SKM-1 treated with dmso at 0.1 percent for 144 hours (cell line): Measurements from ENCODE around the gene LHFPL5.
A peak's percentile ranks its signal among the peaks of the same experiment; 100 is the strongest.

Source experiments
- DNase-seq: peaks from one replicate; lab custom pipeline; 2025; ENCODE audit not compliant: unreplicated experiment; lab: John Stamatoyannopoulos, UW

The LHFPL5 gene

DNA sequence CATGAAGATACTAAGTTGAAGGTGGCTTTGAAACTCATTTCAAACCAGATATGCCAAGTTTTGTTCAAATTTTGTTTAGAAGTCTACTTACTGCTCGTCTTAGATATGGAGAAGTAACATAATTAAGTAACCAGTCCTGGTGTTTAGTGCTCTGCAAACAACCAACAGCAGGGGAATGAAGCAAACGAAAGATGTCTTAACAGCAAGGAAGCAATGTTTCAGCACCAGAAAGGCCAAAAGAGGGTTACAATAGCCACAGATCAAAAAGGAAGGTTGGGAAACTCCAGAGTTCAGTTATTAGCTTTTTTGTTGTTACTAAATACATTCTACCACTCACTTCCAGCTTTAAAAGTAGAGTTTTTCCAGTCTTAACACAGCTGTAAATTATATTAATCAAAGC, 45.1 kb downstream of the LHFPL5 start:
- peak; percentile 57 for DNase-seq

DNA sequence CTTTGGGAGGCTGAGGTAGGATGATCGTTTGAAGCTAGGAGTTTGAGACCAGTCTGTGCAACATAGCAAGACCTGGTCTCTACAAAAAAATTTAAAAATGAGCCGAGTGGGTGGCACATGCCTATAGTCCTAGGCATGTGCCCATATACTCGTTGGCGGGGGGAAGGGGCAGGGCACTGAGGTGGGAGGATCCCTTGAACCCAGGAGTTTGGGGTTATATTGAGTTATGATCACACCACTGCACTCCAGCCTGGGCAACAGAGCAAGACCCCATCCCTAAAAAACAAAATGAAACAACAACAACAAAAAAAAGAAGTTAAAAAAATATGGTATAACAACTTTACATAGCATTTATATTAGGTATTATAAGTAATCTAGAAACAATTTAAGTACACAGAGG, 47.8 kb downstream of the LHFPL5 start:
- DNase-seq: no peak

DNA sequence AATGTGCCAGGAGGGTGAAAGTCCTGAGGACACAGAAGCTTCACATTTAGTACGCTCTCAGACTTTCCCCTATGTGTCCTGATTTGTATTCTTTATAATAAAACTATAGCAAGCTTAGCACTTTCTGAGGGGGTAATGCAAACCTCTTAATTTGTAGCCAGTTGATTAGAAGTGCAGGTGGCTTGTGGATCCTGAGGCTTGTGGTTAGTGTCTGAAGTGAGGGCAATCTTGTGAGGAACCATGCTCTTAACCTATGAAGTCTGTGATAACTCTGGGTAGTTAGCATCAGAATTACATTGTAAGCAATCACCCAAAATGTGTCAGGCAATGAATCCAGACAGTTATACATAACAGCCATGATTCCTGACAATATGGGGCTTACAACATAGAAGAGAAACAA, 51.1 kb downstream of the LHFPL5 start:
- no peak for DNase-seq

DNA sequence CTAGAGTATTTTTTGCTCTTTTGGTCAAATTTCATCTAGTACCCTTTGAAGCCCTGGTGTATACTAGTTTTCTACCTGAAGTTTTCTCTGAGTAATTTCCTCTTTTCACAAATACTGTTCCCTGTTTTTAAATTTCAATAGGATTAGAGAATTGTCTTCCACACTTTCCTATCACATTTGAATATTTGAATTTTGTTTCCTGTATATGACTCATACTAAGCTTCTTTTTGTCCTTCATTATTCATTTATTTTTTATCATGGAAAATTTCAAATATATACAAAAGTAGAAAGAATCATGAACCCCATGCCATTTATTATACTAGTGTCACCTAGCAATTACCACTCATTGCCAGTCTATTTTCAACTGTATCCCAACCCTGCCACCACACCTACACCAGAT, 52.7 kb downstream of the LHFPL5 start:
- DNase-seq: no peak

DNA sequence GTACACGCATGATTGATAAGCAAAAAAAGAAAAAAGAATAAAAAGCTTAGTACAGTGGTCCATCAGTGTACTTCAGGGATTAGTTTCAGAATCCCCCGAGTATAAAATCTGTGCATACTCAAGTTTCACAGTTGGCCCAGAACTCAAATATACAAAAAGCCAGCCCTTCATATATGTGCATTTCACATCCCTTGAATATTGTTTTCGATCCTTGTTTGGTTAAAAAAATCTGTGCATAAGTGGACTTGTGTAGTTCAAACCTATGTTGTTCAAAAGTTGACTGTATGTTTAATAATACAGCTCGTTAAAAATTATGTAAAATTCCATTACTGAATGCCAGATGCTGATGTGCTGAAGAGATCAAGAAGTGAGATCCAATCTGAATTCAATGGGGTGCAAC, 54.2 kb downstream of the LHFPL5 start:
- DNase-seq: no peak
